Astrocyte of the cerebellum (primary cell): ENCODE measurements around the gene C1orf210.

ENCODE experiments used
- DNase-seq: peaks from one replicate; pipeline ENCODE4 v3.0.0-alpha.2; 2011; ENCODE audit warnings: low read depth
- H3K4me3 ChIP-seq: 2 replicates; pipeline ENCODE4 v1.5.1; 2011; ENCODE audit warnings: mild to moderate bottlenecking, low read depth, low read length, moderate library complexity
- in situ Hi-C: cut with HindIII; loops from 2 replicates; pipeline ENCODE4 v1.10.0; 2017; ENCODE audit warnings: low sequenced_read_pairs
- TF ChIP-seq, protein P1 (sequence below): IDR thresholded peaks from 2 replicates; pipeline ENCODE4 v1.5.1; 2012; ENCODE audit warnings: low read length, low read depth, moderate library complexity, mild to moderate bottlenecking; ENCODE audit errors: missing control alignments

The C1orf210 gene

DNA sequence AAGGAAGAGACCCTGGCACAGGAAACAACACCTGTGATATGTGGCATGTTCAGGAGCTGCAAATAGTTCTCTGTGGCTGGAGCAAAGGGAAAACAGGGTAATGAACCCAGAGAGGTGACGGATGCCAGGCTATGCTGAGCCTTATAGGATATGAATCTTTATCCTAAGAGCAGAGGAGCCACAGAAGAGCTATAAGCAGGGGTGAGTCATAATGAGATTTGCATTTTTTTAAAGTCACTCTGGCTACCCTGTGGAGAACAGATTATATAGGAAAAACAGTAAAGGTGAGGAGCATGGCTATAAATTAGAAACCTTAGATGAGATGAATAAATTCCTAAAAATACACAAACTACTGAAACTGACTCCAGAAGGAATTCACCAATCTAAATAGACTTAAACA is 39.4 kb upstream of the C1orf210 start:
- no peak for DNase-seq
- TF ChIP-seq, protein P1, sequence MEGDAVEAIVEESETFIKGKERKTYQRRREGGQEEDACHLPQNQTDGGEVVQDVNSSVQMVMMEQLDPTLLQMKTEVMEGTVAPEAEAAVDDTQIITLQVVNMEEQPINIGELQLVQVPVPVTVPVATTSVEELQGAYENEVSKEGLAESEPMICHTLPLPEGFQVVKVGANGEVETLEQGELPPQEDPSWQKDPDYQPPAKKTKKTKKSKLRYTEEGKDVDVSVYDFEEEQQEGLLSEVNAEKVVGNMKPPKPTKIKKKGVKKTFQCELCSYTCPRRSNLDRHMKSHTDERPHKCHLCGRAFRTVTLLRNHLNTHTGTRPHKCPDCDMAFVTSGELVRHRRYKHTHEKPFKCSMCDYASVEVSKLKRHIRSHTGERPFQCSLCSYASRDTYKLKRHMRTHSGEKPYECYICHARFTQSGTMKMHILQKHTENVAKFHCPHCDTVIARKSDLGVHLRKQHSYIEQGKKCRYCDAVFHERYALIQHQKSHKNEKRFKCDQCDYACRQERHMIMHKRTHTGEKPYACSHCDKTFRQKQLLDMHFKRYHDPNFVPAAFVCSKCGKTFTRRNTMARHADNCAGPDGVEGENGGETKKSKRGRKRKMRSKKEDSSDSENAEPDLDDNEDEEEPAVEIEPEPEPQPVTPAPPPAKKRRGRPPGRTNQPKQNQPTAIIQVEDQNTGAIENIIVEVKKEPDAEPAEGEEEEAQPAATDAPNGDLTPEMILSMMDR, result no peak
- in situ Hi-C loops, result no loop called here
- no peak overlapping the region for H3K4me3 ChIP-seq

DNA sequence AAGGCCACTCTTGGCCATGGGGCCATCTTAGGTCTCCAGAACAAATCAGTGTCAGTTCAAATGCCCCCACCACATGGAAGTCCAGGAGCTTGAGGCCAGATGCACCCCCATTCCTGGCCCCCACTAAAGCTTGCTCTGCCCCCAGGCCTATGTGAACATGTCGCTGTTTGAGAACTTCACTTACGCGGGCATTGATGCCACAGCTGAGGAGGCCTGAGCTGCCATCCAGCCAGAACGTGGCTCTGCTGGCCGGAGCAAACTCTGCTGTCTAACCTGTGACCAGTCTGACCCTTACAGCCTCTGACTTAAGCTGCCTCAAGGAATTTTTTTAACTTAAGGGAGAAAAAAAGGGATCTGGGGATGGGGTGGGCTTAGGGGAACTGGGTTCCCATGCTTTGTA is 37.1 kb upstream of the C1orf210 start:
- TF ChIP-seq, protein P1, result no peak
- H3K4me3 ChIP-seq, result no peak overlapping the region
- in situ Hi-C loops, result no loop called here
- no peak for DNase-seq

DNA sequence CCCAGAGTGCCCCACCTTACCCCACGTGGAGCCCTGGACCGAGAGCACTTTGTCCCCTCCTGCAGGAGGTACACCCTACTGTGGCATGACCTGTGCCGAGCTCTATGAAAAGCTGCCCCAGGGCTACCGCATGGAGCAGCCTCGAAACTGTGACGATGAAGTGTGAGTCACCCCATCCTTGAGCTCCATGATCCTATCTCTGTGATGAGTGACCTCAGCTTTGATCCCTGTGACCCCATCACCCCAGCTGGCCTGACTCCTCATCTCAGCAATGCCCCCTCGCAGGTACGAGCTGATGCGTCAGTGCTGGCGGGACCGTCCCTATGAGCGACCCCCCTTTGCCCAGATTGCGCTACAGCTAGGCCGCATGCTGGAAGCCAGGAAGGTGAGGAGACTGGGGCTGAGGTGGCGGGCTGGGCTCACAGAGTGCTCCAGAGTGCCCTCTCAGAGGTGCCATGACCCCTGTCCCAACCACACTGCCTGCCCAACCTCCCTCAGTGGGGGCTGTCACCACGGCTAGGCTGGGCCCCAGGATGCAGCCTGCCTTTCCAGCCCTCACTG is 36.0 kb upstream of the C1orf210 start:
- in situ Hi-C loops, result no loop called here
- TF ChIP-seq, protein P1, result no peak
- H3K4me3 ChIP-seq, result no peak overlapping the region
- DNase-seq, result no peak

DNA sequence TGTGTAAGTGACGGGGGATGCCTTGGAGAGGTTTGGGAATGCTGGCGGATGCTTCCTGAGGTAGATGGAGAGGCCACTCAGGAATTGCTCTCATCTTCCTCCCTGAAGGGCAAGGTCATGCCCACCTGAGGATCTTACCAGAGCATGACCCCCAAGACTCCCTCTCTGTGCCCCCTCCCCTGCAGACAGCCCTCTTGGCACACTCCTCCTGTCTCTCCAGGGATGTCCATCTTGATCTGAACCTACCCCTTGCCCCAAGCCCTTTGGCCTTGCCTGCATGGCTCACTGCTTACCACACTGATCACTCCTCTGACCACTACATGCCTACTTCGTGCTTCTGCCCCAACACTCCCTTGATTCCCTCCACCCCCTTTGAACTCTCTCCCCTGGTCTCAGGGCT is 34.4 kb upstream of the C1orf210 start:
- TF ChIP-seq, protein P1, result no peak
- no peak for DNase-seq
- H3K4me3 ChIP-seq, result no peak overlapping the region
- in situ Hi-C loops, result no loop called here

DNA sequence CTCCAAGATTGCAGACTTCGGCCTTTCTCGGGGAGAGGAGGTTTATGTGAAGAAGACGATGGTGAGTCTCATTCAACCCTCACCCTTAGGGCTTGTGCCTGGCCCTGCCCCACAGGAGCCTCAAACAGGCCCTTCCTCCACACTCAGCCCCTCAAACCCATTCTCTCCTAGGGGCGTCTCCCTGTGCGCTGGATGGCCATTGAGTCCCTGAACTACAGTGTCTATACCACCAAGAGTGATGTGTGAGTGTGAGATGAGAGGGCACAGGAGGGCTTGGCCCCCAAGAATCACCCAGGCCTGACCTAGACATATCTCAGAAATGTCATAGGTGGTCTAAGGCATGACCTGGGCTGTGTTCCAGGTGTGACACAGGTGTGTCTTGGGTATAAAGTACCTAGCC is 33.9 kb upstream of the C1orf210 start:
- in situ Hi-C loops, result no loop called here
- H3K4me3 ChIP-seq, result no peak overlapping the region
- DNase-seq, result no peak
- TF ChIP-seq, protein P1, result no peak

DNA sequence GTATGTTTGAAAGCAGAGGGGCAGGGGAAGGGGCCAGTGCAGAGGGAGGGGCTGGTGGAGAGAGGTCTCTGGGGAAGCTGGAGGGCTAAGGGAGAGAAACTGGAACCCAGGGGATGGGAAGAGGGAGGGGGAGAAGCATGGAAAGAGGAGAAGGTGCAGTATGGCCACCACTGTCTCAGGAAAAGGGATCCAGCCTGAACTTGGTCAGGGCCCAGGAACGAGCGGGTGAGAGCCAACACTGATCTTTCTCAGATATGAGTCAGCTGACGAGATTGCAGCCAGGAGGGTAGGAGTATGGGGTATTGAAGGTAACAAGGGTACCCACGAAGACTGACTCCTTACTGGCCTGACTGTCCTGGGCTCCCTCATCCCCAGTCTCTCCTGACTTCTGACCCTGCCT is 33.5 kb upstream of the C1orf210 start:
- in situ Hi-C loops, result no loop called here

More for the DNA sequence above, 33.5 kb upstream of the C1orf210 start:
- DNase-seq, result no peak
- TF ChIP-seq, protein P1, result no peak
- no peak overlapping the region for H3K4me3 ChIP-seq
